GM04504 (cell line): ENCODE measurements around the gene RBX1.
"Not testable (repeated sequence)": the region's sequence is repeated elsewhere in the genome, so short reads cannot be mapped to it uniquely, and the experiment has no call there.

Experiments
- DNase-seq: peaks from one replicate; pipeline ENCODE4 v3.0.0-alpha.2; 2012; ENCODE audit warnings: low read depth

RBX1 gene

GRCh38 chr22:40950962-40951794 is at the start of gene RBX1:
Gene RBX1 (plus strand): TSS chr22:40951378. CDS start chr22:40951399, 21 bp downstream.
- peak; percentile 95 for DNase-seq

- DNase-seq: no peak
Observed at GRCh38 chr22:40904101-40904500, 47.1 kb upstream of the RBX1 start.

- DNase-seq: no peak
Observed at GRCh38 chr22:40908895-40909294, 42.3 kb upstream of the RBX1 start.

GRCh38 chr22:40911772-40912171 is 39.4 kb upstream of the RBX1 start:
- DNase-seq: no peak

- DNase-seq: not testable (repeated sequence)
Observed at GRCh38 chr22:40912987-40913386, 38.2 kb upstream of the RBX1 start.

GRCh38 chr22:40919446-40919845 is 31.7 kb upstream of the RBX1 start:
- DNase-seq: peak; percentile 5

- no peak for DNase-seq
Observed at GRCh38 chr22:40920526-40920925, 30.7 kb upstream of the RBX1 start.

- DNase-seq: peak; percentile 38
Observed at GRCh38 chr22:40922484-40923303, 28.5 kb upstream of the RBX1 start.

GRCh38 chr22:40928657-40929056 is 22.5 kb upstream of the RBX1 start:
- no peak for DNase-seq

GRCh38 chr22:40932396-40932795 is 18.8 kb upstream of the RBX1 start:
- no peak for DNase-seq

GRCh38 chr22:40939202-40939601 is 12.0 kb upstream of the RBX1 start:
- DNase-seq: no peak

- no peak for DNase-seq
Observed at GRCh38 chr22:40951795-40952605, 822 bp downstream of the RBX1 start.

- no peak for DNase-seq
Observed at GRCh38 chr22:40953471-40953870, 2.3 kb downstream of the RBX1 start.

GRCh38 chr22:40954113-40954512 is 2.9 kb downstream of the RBX1 start:
- no peak for DNase-seq

GRCh38 chr22:40955571-40955970 is 4.4 kb downstream of the RBX1 start:
- no peak for DNase-seq

- DNase-seq: no peak
Observed at GRCh38 chr22:40957601-40958000, 6.4 kb downstream of the RBX1 start.

GRCh38 chr22:40958299-40958698 is 7.1 kb downstream of the RBX1 start:
- DNase-seq: no peak

- no peak for DNase-seq
Observed at GRCh38 chr22:40960145-40960544, 9.0 kb downstream of the RBX1 start.

- DNase-seq: no peak
Observed at GRCh38 chr22:40965936-40966725, 15.0 kb downstream of the RBX1 start.

GRCh38 chr22:40966726-40967085 is 15.5 kb downstream of the RBX1 start:
- no peak for DNase-seq

GRCh38 chr22:40967111-40967760 is 16.1 kb downstream of the RBX1 start:
- DNase-seq: no peak
